Keratinocyte (primary cell): ENCODE results near the gene RFX2.

Source experiments
- CTCF ChIP-seq, 3 experiments: IDR thresholded peaks in 1 of 3; conservative IDR thresholded peaks in 1 of 3; optimal IDR thresholded peaks in 1 of 3; 2 replicates in 2 of 3; 3 replicates in 1 of 3; pipeline versions ENCODE3 to v1.5.1; 2011; ENCODE audit warnings: low read length in 3 of 3, mild to moderate bottlenecking in 3 of 3, moderate library complexity in 2 of 3, control low read depth in 1 of 3, inconsistent platforms in 1 of 3; ENCODE audit not compliant: insufficient read depth in 2 of 3; ENCODE audit errors: extremely low read depth in 1 of 3
- EZH2 ChIP-seq: IDR thresholded peaks from one replicate; pipeline ENCODE4 v1.6.1; 2012; ENCODE audit warnings: inconsistent platforms, mild to moderate bottlenecking, low read length, moderate library complexity

GRCh38 chr19:6064336-6065073, 45.8 kb downstream of the RFX2 start:
- TF ChIP-seq EZH2: no peak
- TF ChIP-seq CTCF (optimal IDR thresholded peaks at IDR 0.05 in 1 of 3, IDR thresholded peaks at IDR 0.05 in 1 of 3, conservative IDR thresholded peaks at IDR 0.05 in 1 of 3; ENCODE audit: extremely low read depth in 1 of 3, insufficient read depth in 2 of 3, low read length in 3 of 3): no peak
